HG02571 (cell line): ENCODE data around the gene CR2.
"Not testable (repeated sequence)": the region's sequence is repeated elsewhere in the genome, so short reads cannot be mapped to it uniquely, and the experiment has no call there.

ENCODE experiments used
- ATAC-seq: cut with Tn5 transposase; IDR thresholded peaks from one replicate; pipeline ENCODE4 v1.9.1; 2021; ENCODE audit warnings: mild to moderate bottlenecking, moderate library complexity; ENCODE audit not compliant: unreplicated experiment

The CR2 gene

GRCh38 chr1:207503950-207504349 lies 49.8 kb downstream of the CR2 start:
- no peak for ATAC-seq

DNA sequence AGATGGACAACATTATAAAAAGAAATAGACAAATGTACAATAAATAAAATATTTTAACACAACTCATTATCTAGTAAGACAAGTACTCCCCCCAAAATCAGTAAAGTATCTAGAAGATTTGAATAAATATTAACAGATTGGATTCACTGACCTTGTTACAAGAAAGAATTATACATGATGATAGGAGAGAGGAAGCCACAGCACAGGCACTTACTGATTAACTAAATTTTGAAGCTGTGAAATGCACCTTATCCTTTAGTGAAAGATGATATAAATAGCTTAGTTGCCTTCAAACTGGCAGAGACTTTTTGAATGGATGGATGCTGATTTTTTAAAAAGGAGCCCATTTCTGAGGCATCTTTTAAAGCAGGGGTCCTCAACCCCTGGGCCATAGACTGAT lies 50.3 kb downstream of the CR2 start:
- no peak for ATAC-seq

- ATAC-seq = no peak
These were observed 56.3 kb downstream of the CR2 start for GRCh38 chr1:207510444-207510843.

DNA sequence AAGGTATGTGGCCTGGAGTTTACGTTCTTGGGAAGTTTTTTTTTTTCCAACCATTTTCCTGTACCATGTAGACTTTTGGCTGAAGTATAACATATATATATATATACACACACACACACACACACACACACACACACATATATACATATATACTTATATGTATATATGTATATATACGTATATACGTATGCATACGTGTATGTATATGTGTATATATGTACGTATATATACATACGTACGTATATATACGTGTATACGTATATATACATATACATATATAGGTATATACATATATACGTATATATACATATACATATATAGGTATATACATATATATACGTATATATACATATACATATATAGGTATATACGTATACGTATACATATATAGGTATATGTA lies 60.8 kb downstream of the CR2 start:
- ATAC-seq = no peak

DNA sequence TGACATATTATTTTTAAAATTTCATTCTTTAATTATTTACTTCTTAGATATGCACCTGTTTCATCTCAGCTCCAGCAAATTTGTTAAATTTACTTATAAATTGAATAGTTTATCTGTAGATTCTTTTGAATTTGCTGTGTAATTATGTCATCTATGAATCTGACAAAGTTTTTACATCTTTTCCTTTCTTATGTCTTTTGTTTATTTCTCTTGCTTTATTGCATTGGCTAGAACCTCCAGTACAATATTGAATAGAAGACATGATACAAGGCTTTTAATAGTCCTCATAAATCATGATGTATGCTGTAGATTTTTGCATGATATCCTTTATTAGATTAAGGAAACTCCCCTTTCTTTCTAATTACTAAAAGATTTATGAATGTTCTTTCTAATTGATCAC lies 62.6 kb downstream of the CR2 start:
- no peak for ATAC-seq

- ATAC-seq = no peak
These were observed 64.6 kb downstream of the CR2 start for GRCh38 chr1:207518608-207519236.

- no peak for ATAC-seq
These were observed 65.6 kb downstream of the CR2 start for GRCh38 chr1:207519505-207520399.

DNA sequence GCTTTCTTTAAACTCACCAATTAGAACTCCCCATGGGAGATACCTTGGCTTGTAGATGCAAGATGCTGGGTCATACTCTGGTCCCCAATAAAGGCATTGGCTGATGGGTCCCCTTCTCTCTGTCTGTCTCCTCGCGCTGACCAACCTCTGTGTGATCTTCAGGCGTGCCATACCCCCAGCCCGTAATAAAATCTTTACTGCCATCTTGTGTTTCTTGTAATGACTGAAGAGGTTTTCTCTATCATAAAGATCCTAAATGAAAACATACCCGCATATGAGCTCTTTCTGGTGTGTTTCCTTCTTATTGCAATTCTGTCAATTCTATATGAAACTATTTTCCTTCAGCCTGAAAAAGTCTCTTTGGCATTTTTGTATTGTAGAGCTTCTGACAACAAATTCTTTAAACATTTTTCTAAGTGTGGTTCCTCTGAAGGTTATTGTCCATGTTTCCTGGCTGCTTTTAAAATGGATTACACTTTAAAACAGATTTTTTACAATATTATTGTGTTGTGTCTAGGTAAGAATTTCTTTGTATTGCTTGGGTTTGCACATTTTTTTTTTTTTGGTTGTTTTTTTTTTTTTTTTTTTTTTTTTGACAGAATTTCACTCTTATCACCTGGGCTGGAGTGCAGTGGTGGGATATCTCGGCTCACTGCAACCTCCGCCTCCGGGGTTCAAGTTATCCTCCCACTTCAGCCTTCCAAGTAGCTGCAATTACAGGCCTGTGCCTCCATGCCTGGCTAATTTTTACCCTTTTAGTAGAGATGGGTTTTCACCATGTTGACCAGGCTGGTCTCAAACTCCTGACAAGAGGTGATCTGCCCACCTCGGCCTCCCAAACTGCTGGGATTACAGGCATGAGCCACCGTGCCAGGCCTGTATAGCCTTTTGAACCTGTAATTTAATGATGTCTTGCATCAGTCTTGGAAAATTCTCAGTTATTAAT lies 66.5 kb downstream of the CR2 start:
- not testable (repeated sequence) for ATAC-seq

- not testable (repeated sequence) for ATAC-seq
These were observed 71.1 kb downstream of the CR2 start for GRCh38 chr1:207525239-207525638.

- not testable (repeated sequence) for ATAC-seq
These were observed 74.3 kb downstream of the CR2 start for GRCh38 chr1:207528401-207528800.

- ATAC-seq = not testable (repeated sequence)
These were observed 82.1 kb downstream of the CR2 start for GRCh38 chr1:207536263-207536662.
